Measurements from ENCODE around the gene RSF1.

RSF1 gene

DNA sequence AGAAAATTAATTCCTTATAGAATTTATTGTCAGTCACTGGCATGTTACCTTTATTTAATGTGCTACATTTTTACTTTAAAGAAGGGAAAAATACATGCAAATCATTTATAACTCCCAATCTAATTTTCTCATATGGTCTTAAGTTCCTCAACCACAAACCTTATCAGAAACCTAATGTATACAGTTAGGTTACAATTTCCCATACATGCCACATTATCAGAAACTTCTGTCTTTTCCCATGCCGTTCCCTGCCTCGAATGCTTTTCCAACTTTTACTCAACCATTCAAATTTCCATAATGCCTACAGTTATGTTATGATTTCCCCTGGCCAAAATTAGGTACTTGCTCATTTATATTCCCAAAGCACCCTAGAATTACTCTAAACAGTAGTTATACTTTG is 13.5 kb downstream of the RSF1 start:
- DNase-seq: no peak

DNA sequence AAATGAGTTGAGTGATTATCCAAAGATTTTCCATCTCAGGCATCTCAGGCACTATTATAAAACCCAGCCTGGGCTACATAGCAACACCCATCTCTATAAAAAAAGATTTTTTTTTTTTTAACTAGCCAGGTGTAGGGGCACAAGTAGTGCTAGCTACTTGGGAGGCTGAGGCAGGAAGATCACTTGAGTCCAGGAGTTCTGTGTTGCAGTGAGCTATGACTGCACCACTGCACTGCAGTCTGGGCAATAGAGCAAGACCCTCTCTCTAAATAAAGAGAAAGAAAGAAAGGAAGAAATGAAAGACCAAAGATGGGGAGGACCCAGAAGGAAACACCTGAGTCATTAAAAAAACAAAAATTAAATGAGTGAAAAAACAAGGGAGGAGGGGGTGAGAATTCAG is 14.1 kb downstream of the RSF1 start:
- no peak for DNase-seq

DNA sequence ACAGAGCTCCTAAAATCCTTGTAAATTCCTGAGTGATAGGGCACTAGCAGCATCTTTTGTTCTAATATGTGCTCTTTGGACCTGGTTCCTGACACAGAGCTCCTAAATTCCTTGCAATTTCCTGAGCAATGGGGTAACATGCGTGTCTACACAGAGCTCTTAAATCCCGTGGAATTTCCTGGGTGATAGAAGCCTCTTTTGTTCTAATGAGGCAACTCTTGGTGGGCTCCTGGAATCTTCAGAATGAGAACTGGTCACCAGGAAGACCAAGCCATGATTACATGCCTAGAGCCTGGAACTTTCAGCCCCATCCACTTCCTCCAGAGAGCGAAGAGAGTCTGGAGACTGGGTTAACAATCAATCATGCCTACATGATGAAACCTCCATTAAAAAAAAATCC is 19.0 kb downstream of the RSF1 start:
- DNase-seq: no peak

DNA sequence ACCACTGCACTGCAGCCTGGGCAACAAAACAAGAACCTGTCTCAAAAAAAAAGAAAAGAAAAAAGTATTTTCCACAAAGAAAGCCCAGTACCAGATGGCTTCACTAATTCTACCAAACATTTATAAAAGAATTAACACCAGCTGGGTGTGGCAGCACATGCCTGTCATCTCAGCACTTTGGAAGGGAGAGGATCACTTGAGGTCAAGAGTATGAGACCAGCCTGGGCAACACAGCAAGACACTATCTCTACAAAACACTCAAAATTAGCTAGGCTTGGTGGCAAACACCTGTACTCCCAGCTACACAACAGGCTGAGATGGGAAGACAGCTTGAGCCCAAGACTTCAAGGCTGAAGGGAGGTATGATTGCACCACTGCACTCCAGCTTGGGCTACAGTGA is 20.1 kb downstream of the RSF1 start:
- no peak for DNase-seq

DNA sequence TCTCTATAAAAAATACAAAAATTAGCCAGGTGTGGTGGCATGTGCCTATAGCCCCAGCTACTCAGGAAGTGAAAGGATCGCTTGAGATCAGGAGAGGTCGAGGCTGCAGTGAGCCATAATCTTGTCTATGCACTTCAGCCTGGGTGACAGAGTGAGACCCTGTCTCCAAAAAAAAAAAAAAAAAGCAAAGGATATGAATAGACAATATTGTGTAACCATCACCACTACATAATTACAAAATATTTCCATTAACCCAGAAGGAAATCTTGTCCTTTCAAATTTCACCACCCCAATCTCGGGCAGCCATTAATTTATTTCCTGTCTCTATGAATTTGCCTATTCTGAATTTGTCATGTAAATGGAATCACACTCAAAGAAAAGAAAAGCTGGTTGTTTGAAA is 21.2 kb downstream of the RSF1 start:
- no peak for DNase-seq

DNA sequence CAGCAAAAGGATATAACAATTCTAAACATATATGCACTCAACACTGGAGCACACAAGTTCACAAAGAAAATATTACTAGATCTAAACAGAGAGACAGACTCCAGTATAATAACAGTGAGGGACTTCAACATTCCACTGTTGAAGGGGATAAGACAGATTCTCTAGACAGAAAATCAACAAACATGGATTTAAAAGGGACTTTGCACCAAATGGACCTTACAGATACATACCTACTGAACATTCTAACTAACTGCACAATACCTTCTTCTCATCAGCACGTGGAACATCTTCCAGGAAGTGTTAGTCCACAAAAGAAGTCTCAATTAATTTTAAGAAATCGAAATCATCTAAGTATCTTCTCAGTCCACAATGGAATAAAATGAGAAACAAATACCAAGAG is 26.6 kb downstream of the RSF1 start:
- DNase-seq: no peak

DNA sequence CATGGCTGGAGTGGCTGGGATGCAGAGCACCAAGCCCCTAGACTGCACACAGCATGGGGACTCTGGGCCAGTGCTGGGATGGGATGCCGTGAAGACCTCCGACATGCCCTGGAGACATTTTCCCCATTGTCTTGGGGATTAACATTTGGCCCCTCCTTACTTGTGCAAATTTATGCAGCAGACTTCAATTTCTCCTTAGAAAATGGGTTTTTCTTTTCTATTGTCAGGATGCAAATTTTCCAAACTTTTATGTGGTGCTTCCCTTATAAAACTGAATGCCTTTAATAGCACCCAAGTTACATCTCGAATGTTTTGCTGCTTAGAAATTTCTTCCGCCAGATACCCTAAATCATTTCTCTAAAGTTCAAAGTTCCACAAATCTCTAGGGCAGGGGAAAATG is 29.2 kb downstream of the RSF1 start:
- DNase-seq: no peak

DNA sequence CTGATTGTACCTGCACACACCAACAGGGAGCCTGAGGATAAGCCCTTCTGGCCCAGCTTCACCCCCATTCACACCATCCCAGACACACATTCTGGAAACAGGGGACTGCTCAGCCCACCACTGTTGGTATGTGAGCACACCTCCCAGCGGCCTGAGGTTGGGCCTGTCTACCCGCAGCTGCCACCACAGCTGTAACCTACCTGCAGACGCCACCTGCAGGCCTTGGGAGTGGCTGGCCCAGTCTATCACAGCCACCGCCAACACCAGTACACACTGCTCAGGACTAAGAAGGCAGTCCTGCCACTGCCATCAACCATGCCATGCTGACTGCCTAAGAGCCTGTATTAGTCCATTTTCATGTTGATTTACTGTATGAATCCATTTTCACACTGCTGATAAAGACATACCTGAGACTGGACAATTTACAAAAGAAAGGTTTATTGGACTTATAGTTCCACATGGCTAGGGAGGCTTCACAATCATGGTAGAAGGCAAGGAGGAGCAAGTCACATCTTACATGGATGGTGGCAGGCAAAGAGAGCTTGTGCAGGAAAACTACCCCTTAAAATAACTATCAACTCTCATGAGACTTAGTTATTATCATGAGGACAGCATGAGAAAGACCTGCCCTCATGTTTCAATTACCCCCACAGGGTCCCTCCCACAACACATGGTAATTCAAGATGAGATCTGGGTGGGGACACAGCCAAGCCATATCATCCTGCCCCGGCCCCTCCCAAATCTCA is 30.6 kb downstream of the RSF1 start:
- no peak for DNase-seq

DNA sequence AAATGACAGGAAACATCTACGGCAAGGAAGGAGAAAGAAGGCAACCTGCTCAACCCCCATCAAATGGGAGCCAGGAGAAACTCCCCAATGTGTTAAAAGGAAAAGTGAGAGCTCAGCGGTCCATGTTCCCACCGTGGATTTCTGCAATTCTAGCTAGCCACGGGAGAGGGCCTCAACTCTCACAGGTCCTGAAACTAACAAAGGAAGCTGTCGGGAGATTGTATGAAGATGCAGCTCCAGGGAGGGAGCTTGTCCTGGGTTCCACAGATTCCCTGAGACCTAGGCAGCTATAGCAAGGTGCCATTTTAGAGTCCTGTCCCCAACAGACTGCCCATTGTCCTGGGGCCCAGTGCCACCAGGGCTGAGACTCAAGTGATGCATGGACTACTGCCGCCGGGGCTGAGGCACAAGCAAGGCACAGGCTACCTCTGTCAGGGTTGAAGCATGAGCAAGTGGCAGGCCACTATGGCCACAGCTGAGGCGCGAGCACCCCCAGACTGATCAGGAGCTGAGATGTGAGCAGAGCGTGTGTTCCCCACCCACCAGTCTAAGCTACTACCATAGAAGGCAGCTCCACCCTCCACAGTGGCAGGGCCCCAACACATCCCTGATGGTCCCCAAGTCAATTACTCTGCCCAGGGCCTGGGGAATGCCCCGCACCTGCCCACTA is 31.3 kb downstream of the RSF1 start:
- no peak for DNase-seq

DNA sequence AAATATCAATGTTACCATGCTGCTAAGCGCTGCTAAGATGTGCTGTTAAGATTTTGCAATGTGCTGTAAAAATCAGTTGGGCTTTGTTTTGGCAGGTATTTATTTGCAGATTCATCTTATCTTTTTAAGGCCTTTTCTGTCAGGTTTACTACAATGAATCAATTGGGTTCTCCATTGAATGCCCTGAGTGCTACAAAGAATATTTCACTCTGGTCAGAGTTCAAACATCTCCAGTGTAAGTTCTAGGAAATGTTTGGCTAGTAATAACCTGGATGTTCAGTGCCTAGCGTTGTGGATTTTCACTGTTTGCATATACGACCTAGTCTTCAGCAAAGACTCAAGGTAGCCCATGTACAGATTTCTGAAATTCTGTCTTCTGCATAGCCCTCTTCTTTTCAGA is 36.0 kb downstream of the RSF1 start:
- DNase-seq: no peak

DNA sequence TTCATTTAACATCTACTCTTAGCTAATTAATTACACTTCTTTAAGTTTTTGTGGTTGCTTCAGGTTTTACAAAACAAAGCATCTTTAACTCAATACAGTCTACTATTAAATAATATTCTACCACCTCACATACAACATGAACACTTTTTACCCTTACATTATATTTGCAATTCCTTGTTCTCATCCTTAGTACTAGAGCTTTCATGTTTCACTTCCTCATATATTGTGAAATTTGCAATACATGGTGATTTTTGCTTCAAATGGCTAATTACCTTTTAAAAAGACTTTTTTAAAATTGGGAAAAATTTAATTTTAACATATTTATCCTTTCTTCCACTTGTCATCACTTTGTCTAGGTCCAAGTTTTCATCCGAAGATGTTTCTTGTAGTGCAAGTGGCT is 37.5 kb downstream of the RSF1 start:
- no peak for DNase-seq

DNA sequence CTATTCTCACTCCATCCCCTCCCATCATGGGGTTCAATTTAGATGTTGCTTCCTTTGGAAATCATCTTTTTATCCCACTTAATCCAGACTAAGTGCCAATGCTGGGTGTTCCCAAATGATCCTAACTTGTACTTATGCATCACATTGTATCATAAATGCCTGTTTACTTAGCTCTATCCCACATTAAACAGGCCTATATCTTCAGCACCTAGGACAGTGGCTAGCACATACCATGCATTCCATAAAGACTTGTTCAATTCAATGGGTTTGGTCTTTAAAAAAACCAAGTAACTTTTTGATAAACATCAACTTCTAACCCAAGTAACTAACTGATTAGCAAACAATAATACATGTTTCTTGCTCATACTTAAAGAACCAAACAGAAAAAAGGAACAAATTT is 40.6 kb downstream of the RSF1 start:
- no peak for DNase-seq

DNA sequence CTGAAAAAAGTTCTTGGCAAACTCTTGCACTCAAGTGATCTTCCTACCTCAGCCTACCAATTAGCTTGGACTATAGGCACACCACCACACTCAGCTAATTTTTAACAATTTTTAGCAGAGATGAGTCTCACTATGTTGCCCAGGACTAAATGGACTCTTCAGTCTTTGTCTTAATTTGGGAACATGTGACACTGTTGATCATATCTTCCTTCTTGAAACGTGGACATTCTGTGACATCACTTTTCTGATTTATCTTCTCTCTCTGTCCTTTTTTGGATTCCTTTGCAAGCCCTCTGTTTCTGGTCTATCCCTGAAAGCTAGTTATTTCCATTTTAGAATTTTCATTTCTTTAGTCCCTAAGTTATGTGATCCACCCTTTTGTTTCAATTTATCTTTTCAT is 42.0 kb downstream of the RSF1 start:
- DNase-seq: no peak

DNA sequence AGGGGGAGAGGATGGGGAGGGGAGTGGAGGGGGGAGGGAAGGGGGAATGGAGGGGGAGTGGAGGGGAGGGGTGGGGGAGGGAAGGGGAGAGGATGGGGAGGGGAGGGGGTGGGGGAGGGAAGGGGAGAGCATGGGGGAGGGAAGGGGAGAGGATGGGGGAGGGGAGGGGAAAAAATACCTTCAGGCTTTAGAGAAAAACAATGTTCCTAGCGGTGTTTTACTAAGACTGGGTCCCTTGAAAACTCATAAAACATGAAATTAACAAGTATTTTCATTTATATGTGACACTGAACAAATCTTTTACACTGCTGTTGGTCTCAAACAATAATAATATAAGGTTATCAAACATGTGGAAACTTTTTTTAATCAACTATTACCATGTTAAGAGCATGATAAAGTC is 42.4 kb downstream of the RSF1 start:
- no peak for DNase-seq

DNA sequence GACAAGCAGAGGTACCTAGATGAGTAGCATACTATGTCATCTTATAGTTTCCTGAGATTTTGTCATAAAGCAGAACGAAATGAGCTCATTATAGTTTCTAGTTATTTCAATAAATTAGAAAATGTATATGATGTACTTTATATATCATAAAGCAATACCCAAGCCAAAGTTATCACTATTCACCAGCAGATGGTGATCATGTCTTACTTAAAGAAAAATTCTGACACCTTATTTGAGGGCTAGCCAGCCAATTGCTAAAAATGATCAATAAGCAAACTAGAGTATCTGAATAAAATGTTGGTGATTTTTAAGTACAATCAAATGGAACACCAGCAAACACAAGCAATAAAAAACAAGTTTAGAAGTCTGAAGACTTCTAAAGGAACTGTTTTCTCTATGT is 44.1 kb downstream of the RSF1 start:
- DNase-seq: peak in 3 of 6 experiments; percentile 13 to 29 (median 14)

DNA sequence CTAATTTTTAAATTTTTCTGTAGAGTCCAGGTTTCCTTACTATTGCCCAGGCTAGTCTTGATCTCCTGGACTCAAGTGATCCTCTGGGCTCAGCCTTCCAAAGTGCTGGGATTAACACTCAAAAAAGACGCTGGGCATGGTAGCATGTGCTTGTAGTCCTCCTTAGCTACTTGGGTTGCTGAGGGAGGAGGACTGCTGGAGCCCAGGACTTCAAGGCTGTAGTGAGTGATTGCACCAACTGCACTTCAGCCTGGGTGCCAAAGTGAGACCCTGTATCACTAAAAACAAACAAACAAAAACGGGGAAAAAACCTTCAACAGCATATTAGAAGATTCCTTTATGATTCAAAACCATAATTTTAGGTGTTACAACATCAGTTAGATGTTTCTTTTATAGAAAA is 44.6 kb downstream of the RSF1 start:
- DNase-seq: no peak

DNA sequence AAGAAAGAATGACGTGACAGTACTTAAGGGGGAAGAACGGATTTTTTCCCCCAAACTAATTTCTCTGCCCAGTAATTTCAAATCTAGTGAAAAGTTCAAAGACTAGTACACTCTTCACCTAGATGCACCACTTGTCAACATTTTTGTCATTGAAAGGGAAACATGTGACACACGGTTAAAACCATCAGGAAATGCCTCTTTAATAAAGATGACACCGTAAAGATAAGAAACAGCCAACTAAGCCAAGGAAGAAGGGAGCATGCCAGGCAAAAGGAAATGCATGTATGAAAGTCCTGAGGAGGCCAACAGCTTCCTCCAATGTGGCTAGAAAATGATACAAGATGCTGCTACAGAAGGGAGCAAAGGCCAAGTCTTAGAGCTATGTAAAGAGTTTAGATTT is 49.4 kb downstream of the RSF1 start:
- DNase-seq: no peak

DNA sequence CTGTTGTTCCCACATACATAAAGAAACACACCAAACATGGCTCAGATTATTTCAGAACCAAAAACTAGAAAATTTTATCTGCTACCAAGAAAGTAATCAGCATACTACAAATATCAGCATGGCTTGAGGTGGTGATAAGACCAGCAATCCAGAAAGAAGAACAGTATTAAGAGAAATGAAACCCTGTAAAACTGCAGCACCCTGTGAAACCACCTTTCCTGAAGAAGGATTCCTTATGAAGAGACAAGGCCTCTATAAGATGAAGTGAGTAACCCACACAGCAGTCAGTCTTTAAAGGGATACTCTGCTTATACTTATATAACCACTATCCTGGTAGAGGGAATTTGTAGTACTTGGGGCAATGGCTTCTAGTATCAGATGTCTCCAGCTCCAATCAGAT is 49.9 kb downstream of the RSF1 start:
- no peak for DNase-seq

DNA sequence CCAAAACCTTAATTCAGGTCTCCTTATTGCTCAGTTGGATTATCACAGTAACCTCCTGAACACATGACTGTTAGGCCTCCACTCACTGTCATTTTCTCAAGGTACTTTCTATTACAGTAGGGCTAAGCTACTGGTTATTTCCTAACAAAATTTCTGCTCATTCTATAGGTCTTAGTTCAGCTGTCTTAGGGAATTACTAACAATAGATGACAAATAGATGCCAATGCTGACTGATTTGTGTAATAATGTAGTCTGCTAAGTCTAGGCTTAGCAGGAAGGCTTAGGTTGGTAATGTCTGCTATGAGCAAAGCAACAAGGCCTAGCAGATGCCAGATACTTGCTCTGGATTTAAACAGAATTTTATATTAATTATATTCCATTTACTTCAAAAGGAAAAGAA is 58.1 kb downstream of the RSF1 start:
- no peak for DNase-seq

DNA sequence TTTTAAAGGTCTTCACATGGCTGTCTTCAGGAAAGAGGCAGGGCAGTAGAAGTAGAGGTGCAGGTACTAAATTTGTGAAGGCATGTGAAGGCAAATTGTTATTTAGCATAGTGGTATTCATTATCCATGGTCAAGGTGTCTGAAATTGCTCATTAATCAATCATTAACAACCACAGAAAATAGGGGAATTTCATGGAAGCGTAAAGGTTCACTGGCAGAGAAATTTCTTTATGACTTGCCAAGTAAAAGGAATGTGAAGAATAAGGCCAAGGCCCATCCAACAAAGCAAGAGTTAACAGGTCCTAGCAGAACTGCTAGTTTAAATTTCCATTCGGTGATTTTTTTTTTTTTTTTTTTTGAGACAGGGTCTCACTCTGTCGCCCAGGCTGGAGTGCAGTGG is 59.0 kb downstream of the RSF1 start:
- no peak for DNase-seq

DNA sequence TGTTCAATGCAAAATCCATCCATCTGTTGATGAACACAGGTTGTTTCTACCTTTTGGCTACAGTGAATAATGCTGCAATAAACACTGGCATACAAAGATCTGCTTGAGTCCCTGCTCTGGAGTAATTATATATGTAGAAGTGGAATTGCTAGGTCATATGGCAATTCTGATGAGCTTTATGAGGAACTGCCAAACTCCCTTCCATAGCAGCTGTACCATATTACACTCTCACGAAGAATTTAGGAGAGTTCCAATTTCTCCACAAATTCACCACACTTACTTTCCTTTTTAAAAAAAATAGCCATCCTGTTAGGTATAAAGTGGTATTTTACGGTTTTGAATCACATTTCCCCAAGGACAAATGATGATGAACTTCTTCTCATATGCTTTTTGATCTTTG is 62.2 kb downstream of the RSF1 start:
- DNase-seq: no peak

DNA sequence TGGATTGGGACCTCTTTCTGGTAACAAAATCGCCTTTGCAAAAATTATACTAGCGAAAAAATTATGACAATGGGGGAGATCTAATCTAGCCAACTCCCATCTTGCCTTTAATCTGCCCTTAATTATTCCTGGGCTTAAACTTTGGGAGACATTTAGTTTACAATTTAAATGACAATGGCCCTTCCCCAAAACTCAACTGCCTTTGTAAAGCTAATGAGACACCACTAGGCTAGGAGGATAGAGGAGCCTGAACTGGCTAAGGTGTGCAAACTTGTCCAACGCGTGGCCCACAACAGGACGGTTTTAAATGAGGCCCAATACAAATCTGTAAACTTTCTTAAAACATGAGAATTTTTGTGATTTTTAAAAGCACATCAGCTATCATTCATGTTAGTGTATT is 67.3 kb downstream of the RSF1 start:
- no peak for DNase-seq

DNA sequence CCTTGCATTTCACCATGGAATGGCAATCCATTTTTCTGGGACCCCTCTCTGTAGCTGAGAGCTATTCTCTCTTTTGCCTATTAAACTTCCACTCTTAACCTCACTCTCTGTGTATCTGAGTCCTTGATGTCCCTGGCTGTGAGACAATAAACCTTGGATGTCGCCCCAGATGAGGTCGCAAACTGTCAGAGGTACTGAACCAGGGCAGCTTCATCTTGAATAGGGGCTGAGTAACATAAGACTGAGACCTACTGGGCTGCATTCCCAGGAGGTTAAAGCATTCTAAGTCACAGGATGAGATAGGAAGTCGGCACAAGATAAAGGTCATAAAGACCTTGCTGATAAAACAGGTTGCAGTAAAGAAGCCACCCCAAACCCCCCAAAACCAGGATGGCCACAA is 68.0 kb downstream of the RSF1 start:
- no peak for DNase-seq

DNA sequence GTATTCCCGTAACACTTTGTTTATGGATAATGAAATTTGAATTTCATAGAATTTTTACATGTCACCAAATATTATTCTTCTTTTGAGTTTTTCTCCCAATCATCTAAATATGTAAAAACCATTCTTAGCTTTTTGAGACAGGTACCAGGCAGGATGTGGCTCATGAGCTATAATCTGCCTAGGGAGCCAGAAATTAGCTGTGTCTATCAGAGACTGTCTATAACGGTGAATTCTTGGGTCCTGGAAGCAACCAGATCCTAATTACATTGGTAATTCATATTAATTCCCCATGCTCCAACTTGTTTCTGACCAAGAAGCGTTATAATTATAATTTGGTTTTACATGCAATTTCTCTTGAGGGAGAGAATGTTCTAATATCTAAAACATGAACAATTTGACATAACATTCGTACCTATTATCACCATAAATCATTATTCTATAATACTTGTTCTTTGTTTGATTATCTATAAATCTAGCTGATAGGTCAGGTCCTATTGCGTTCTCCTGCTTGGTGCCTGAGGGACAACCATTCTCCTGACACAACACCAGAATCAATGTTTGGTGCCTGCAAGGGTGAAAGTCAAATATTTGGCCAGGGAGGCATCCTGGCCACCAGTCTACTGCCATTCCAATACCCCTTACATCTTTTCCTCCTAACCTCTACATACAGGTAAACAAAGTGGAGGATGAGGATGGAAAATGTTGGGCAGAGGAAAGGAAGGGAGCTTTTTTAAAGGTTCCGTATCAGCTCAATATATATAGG is 69.9 kb downstream of the RSF1 start:
- no peak for DNase-seq

All from stimulated activated naive CD4-positive, alpha-beta T cell (primary cell).